ENCODE results near the gene P2RY13.

DNA sequence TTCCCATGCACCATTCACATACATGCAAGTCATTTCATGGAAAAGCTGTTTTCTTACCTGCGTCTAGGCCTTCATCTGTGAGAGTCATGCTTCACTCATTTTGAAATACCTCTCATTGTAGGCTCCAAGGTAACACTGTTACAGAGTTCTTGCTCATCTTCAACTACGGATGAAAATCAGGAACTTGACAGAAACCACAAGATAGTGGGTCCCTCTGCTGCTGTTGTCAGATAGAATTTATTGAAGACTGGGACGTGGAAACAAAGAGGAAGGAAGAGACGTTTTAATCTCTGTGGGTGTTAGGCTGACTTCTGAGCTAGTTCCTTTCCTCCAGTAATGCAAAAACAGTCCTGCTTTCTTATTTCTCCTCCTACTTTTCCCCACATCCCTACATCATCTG is 51.1 kb downstream of the P2RY13 start, which contains the start of gene P2RY14:
- TF ChIP-seq, protein P1, sequence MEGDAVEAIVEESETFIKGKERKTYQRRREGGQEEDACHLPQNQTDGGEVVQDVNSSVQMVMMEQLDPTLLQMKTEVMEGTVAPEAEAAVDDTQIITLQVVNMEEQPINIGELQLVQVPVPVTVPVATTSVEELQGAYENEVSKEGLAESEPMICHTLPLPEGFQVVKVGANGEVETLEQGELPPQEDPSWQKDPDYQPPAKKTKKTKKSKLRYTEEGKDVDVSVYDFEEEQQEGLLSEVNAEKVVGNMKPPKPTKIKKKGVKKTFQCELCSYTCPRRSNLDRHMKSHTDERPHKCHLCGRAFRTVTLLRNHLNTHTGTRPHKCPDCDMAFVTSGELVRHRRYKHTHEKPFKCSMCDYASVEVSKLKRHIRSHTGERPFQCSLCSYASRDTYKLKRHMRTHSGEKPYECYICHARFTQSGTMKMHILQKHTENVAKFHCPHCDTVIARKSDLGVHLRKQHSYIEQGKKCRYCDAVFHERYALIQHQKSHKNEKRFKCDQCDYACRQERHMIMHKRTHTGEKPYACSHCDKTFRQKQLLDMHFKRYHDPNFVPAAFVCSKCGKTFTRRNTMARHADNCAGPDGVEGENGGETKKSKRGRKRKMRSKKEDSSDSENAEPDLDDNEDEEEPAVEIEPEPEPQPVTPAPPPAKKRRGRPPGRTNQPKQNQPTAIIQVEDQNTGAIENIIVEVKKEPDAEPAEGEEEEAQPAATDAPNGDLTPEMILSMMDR (IDR thresholded peaks at IDR 0.05) = no peak
- TF ChIP-seq POLR2A (IDR thresholded peaks at IDR 0.05) = no peak

Measured in body of pancreas (tissue), 4 donors.